H1 (cell line): ENCODE measurements around the gene CALML5. TPM values are rescaled to one million over a fixed set of nuclear protein-coding genes. Genes with fewer than 3 reads are reported as not detected.

Experiments used
- CTCF ChIA-PET: fragments of 300-600 bp; sonication (Branson Sonifier 250); formaldehyde crosslinking; loops from one replicate; lab custom pipeline; 2021; ENCODE audit not compliant: partially characterized antibody; lab: Charles Lee
- POLR2A ChIA-PET: fragments of 300-600 bp; sonication (Branson Sonifier 250); formaldehyde crosslinking; loops from one replicate; lab custom pipeline; 2021; ENCODE audit warnings: inconsistent platforms; ENCODE audit not compliant: partially characterized antibody; lab: Charles Lee
- DNase-seq, 2 experiments: peaks; one replicate each; pipeline versions ENCODE4 v3.0.0 to v3.0.0-alpha.2; 2010 to 2022; ENCODE audit warnings: low spot score in 2 of 2, low read depth in 1 of 2, mixed read lengths in 1 of 2
- FAIRE-seq: peaks from 2 replicates; lab custom pipeline; 2011; peaks lifted over from hg19 to GRCh38; lab: Jason Lieb, UNC
- H2AFZ ChIP-seq: 2 replicates; pipeline ENCODE4 v1.8.1; 2012; ENCODE audit warnings: low read length, inconsistent platforms
- H2AK5ac ChIP-seq: 2 replicates; pipeline ENCODE4 v1.6.1; 2013; ENCODE audit warnings: low read depth, low read length
- H2BK120ac ChIP-seq: replicated peaks from 2 replicates; pipeline ENCODE3; 2013; ENCODE audit warnings: low read depth, low read length, inconsistent platforms
- H2BK12ac ChIP-seq: 2 replicates; pipeline ENCODE4 v1.6.1; 2013; ENCODE audit warnings: low read depth, low read length
- H2BK15ac ChIP-seq: 2 replicates; pipeline ENCODE4 v1.6.1; 2013; ENCODE audit warnings: low read length
- H2BK20ac ChIP-seq: 2 replicates; pipeline ENCODE4 v1.6.1; 2013; ENCODE audit warnings: low read length
- H2BK5ac ChIP-seq: 2 replicates; pipeline ENCODE4 v1.6.1; 2013; ENCODE audit warnings: low read depth, low read length
- H3K14ac ChIP-seq: 2 replicates; pipeline ENCODE4 v1.6.1; 2013; ENCODE audit warnings: inconsistent platforms; ENCODE audit not compliant: insufficient read length
- H3K18ac ChIP-seq: 2 replicates; pipeline ENCODE4 v1.6.1; 2013; ENCODE audit warnings: low read length; ENCODE audit errors: extremely low read depth
- H3K23ac ChIP-seq: 2 replicates; pipeline ENCODE4 v1.6.1; 2013; ENCODE audit warnings: inconsistent platforms; ENCODE audit not compliant: insufficient read length
- H3K23me2 ChIP-seq: 2 replicates; pipeline ENCODE4 v1.6.1; 2013; ENCODE audit warnings: low read depth, low read length
- H3K27ac ChIP-seq: 2 replicates; pipeline ENCODE4 v1.6.1; 2011; ENCODE audit warnings: low read depth, low read length, inconsistent platforms
- H3K27me3 ChIP-seq, 4 experiments: replicated peaks in 1 of 4; 1 replicate in 1 of 4; 2 replicates in 3 of 4; pipeline versions ENCODE4 v1.6.1 to v1.8.1; 2011 to 2013; ENCODE audit warnings: low read length in 3 of 4, mild to moderate bottlenecking in 3 of 4, inconsistent platforms in 2 of 4, mixed read lengths in 2 of 4, moderate library complexity in 1 of 4; ENCODE audit not compliant: control insufficient read depth in 3 of 4, insufficient read depth in 3 of 4; ENCODE audit errors: extremely low read depth in 1 of 4
- H3K36me3 ChIP-seq, 4 experiments: 2 replicates each; pipeline versions ENCODE4 v1.6.1 to v1.8.1; 2011 to 2013; ENCODE audit warnings: mild to moderate bottlenecking in 4 of 4, low read length in 3 of 4, moderate library complexity in 2 of 4, control low read depth in 1 of 4, inconsistent platforms in 1 of 4; ENCODE audit not compliant: insufficient read depth in 4 of 4, control insufficient read depth in 2 of 4
- H3K4ac ChIP-seq: replicated peaks from 2 replicates; pipeline ENCODE3; 2013; ENCODE audit warnings: low read length, low read depth, mixed read lengths, inconsistent platforms; ENCODE audit not compliant: insufficient read length
- H3K4me1 ChIP-seq, 4 experiments: replicated peaks in 1 of 4; 1 replicate in 1 of 4; 2 replicates in 3 of 4; pipeline versions ENCODE4 v1.6.1 to v1.8.1; 2011 to 2013; ENCODE audit warnings: low read length in 3 of 4, inconsistent platforms in 2 of 4, mixed read lengths in 1 of 4; ENCODE audit not compliant: insufficient read depth in 4 of 4, control insufficient read depth in 3 of 4
- H3K4me2 ChIP-seq, 2 experiments: 2 replicates each; pipeline versions ENCODE4 v1.6.1 to v1.8.1; 2011 to 2013; ENCODE audit warnings: low read depth in 2 of 2, low read length in 2 of 2, control low read depth in 1 of 2, inconsistent platforms in 1 of 2, mild to moderate bottlenecking in 1 of 2; ENCODE audit not compliant: insufficient read depth in 1 of 2
- H3K4me3 ChIP-seq, 4 experiments: fragments of 200-600, 300-600 bp in 1 of 4; sonication (generic), shearing (Covaris generic), sonication (Bioruptor Twin) in 1 of 4; 2 replicates each; pipeline versions ENCODE4 v1.5.1 to v1.8.1; 2011 to 2016; ENCODE audit warnings: low read length in 4 of 4, low read depth in 3 of 4, control low read depth in 2 of 4, inconsistent platforms in 2 of 4, mild to moderate bottlenecking in 2 of 4, mixed read lengths in 1 of 4, moderate library complexity in 1 of 4; ENCODE audit not compliant: insufficient read depth in 2 of 4; ENCODE audit errors: extremely low read depth in 1 of 4
- H3K56ac ChIP-seq: replicated peaks from 2 replicates; pipeline ENCODE3; 2013; ENCODE audit warnings: low read depth, mild to moderate bottlenecking, mixed read lengths, low read length, inconsistent platforms; ENCODE audit not compliant: insufficient read length
- H3K79me1 ChIP-seq: 2 replicates; pipeline ENCODE4 v1.6.1; 2013; ENCODE audit warnings: low read depth, low read length, control low read depth
- H3K79me2 ChIP-seq, 2 experiments: 2 replicates each; pipeline versions ENCODE4 v1.6.1 to v1.8.1; 2012 to 2013; ENCODE audit warnings: low read length in 2 of 2, mild to moderate bottlenecking in 2 of 2, inconsistent platforms in 1 of 2; ENCODE audit not compliant: insufficient read depth in 2 of 2, control insufficient read depth in 1 of 2
- H3K9ac ChIP-seq, 4 experiments: replicated peaks in 1 of 4; 1 replicate in 1 of 4; 2 replicates in 3 of 4; pipeline versions ENCODE4 v1.6.1 to v1.8.1; 2011 to 2013; ENCODE audit warnings: low read depth in 3 of 4, low read length in 3 of 4, control low read depth in 2 of 4, mild to moderate bottlenecking in 2 of 4, moderate library complexity in 2 of 4, inconsistent platforms in 1 of 4; ENCODE audit errors: extremely low read depth in 1 of 4
- H3K9me3 ChIP-seq, 2 experiments: 2 replicates each; pipeline versions ENCODE4 v1.6.1 to v1.8.1; 2012 to 2013; ENCODE audit warnings: mild to moderate bottlenecking in 2 of 2, moderate library complexity in 2 of 2, control low read depth in 1 of 2, inconsistent platforms in 1 of 2, low read depth in 1 of 2, low read length in 1 of 2, mixed read lengths in 1 of 2; ENCODE audit not compliant: insufficient read depth in 2 of 2
- H4K20me1 ChIP-seq, 2 experiments: replicated peaks in 1 of 2; 2 replicates each; pipeline versions ENCODE3 to v1.8.1; 2011 to 2013; ENCODE audit warnings: inconsistent platforms in 2 of 2, low read length in 2 of 2, mild to moderate bottlenecking in 1 of 2; ENCODE audit not compliant: insufficient read depth in 2 of 2, control insufficient read depth in 1 of 2
- H4K5ac ChIP-seq: 2 replicates; pipeline ENCODE4 v1.6.1; 2013; ENCODE audit warnings: low read length, low read depth, mixed read lengths, inconsistent platforms; ENCODE audit not compliant: insufficient read length
- H4K8ac ChIP-seq: 2 replicates; pipeline ENCODE4 v1.8.0; 2013; ENCODE audit warnings: mild to moderate bottlenecking, moderate library complexity, low read length, inconsistent platforms; ENCODE audit not compliant: insufficient read depth; ENCODE audit errors: extremely low read depth
- H4K91ac ChIP-seq: replicated peaks from 2 replicates; pipeline ENCODE3; 2013; ENCODE audit warnings: low read length, mixed read lengths, inconsistent platforms; ENCODE audit not compliant: insufficient read length
- ASH2L ChIP-seq: fragments of 200-600, 300-600 bp; sonication (generic); IDR thresholded peaks from one replicate; pipeline ENCODE4 v1.7.1; 2017; ENCODE audit warnings: low read length
- ATF3 ChIP-seq: IDR thresholded peaks from 2 replicates; pipeline ENCODE4 v1.6.1; 2011; ENCODE audit warnings: low read depth, mild to moderate bottlenecking, low read length; ENCODE audit not compliant: insufficient read depth
- GTF2F1 ChIP-seq: IDR thresholded peaks from 2 replicates; pipeline ENCODE4 v1.6.1; 2012; ENCODE audit warnings: low read depth, low read length, improper control_type of control experiment, borderline replicate concordance
- JUND ChIP-seq: IDR thresholded peaks from 2 replicates; pipeline ENCODE4 v1.6.1; 2011; ENCODE audit warnings: mild to moderate bottlenecking, improper control_type of control experiment, low read length
- KDM4A ChIP-seq: IDR thresholded peaks from one replicate; pipeline ENCODE4 v1.7.1; 2012; ENCODE audit warnings: low read depth, mild to moderate bottlenecking, moderate library complexity, low read length, inconsistent platforms; ENCODE audit not compliant: severe bottlenecking
- PHF8 ChIP-seq: fragments of 200-600 bp; sonication (generic); conservative IDR thresholded peaks from 2 replicates; pipeline ENCODE4 v1.7.1; 2012; ENCODE audit warnings: low read depth, mild to moderate bottlenecking, inconsistent platforms, low read length, moderate library complexity
- POLR2A ChIP-seq, 2 experiments: IDR thresholded peaks; 1 replicate in 1 of 2; 2 replicates in 1 of 2; pipeline ENCODE4 v1.6.1; 2011; ENCODE audit warnings: low read depth in 2 of 2, low read length in 2 of 2, mild to moderate bottlenecking in 2 of 2; ENCODE audit errors: control extremely low read depth in 1 of 2
- SAP30 ChIP-seq: fragments of 300-600 bp; sonication (generic); IDR thresholded peaks from 2 replicates; pipeline ENCODE4 v1.7.1; 2012; ENCODE audit warnings: low read length, moderate library complexity, mild to moderate bottlenecking, inconsistent platforms; ENCODE audit not compliant: insufficient read depth, insufficient replicate concordance
- SP4 ChIP-seq: IDR thresholded peaks from 2 replicates; pipeline ENCODE4 v1.6.1; 2012; ENCODE audit warnings: low read length, inconsistent platforms
- TCF12 ChIP-seq: IDR thresholded peaks from 2 replicates; pipeline ENCODE4 v1.6.1; 2011; ENCODE audit warnings: low read depth, mild to moderate bottlenecking, low read length
- TEAD4 ChIP-seq: IDR thresholded peaks from 2 replicates; pipeline ENCODE4 v1.6.1; 2012; ENCODE audit warnings: low read depth, low read length, inconsistent platforms, mixed read lengths
- ZNF274 ChIP-seq: IDR thresholded peaks from 2 replicates; pipeline ENCODE4 v1.7.0; 2012; ENCODE audit warnings: low read length, borderline replicate concordance; ENCODE audit errors: extremely low read depth
- WGBS, 2 experiments: shearing (Covaris generic) in 1 of 2; methylation state at CpG; one replicate each; pipeline versions ENCODE4 v1.1.6 to v1.1.7; 2013 to 2015; ENCODE audit warnings: low lambda C conversion rate in 2 of 2, mixed read lengths in 2 of 2, inconsistent platforms in 1 of 2, low coverage in 1 of 2, missing lambda C conversion rate in 1 of 2; ENCODE audit not compliant: insufficient replicate concordance in 2 of 2, insufficient coverage in 1 of 2, insufficient read length in 1 of 2; ENCODE audit errors: extremely low coverage in 1 of 2, missing lambda C conversion rate in 1 of 2; 5-methylcytosine and 5-hydroxymethylcytosine counted together
- polyA plus RNA-seq, 7 experiments: library from polyadenylated mRNA; depleted of rRNA in 3 of 7; stranded (reverse) in 5 of 7; unstranded in 2 of 7; fragments of >200 nt in 5 of 7; fragments of 200-250 nt in 2 of 7; gene quantifications; 1 replicate in 5 of 7; 2 replicates in 1 of 7; 4 replicates in 1 of 7; pipeline versions ENCODE4 v1.2.1 to v1.2.3, GENCODE V29; 2011 to 2013; ENCODE audit warnings: missing spikeins in 2 of 7, mixed read lengths in 2 of 7
- total RNA-seq: library from RNA; stranded (reverse); fragmentation: NEBNext Ultra II Directional; extraction: Animal tissue kit (Norgen Biotek cat#: 25700); gene quantifications from 2 replicates; pipeline ENCODE4 v1.2.1, GENCODE V29; 2021

Gene CALML5
- total and polyA plus RNA-seq, 2 of the 8 experiments (the other 6 are each of a cell fraction or from before 2014, with no cell fraction given), result not detected

GRCh38 chr10:5502061-5502521 is 2.7 kb upstream of the CALML5 start:
- H3K4me2 ChIP-seq, result no peak overlapping the region
- H3K79me2 ChIP-seq, result no peaks in the 10 kb centered on the region
- DNase-seq, result no peak
- H2BK120ac ChIP-seq, result no peak overlapping the region
- peaks cover 0 to 3% of the 10 kb centered on the region in 2 experiments for H4K20me1 ChIP-seq
- ChIA-PET POLR2A (interaction anchor here (0.8 to 1.8 kb wide), 2 partner anchors 13 to 26 kb away, joined by 4 read pairs; no protein-coding TSS in a partner anchor), CTCF (interaction anchor here (1.3 to 4.7 kb wide), 5 partner anchors 8 to 687 kb away, joined by 3 to 28 read pairs (median 6); no protein-coding TSS in a partner anchor)
- no peak overlapping the region for H2AK5ac ChIP-seq
- no peak overlapping the region for H2BK20ac ChIP-seq
- no peak overlapping the region for H2BK15ac ChIP-seq
- H4K8ac ChIP-seq, result no peak overlapping the region
- no peaks in the 10 kb centered on the region for H3K4me1 ChIP-seq
- H4K5ac ChIP-seq, result no peak overlapping the region
- no peak overlapping the region for H2AFZ ChIP-seq
- no peak for FAIRE-seq
- no peak overlapping the region for H3K4me3 ChIP-seq
- no peak overlapping the region for H3K23ac ChIP-seq
- H3K27me3 ChIP-seq, result no peaks in the 10 kb centered on the region
- no peak overlapping the region for H3K14ac ChIP-seq
- no peaks in the 10 kb centered on the region for H3K9me3 ChIP-seq
- no peaks in the 10 kb centered on the region for H3K79me1 ChIP-seq
- H2BK5ac ChIP-seq, result no peak overlapping the region
- H3K56ac ChIP-seq, result no peak overlapping the region
- peaks cover 11% of the 10 kb centered on the region; the same call in 1 of the 2 replicates for H3K23me2 ChIP-seq
- H2BK12ac ChIP-seq, result no peak overlapping the region; the same call in 1 of the 2 replicates
- H3K9ac ChIP-seq, result no peak overlapping the region
- no peak overlapping the region for H3K27ac ChIP-seq
- no peak overlapping the region for H4K91ac ChIP-seq
- no peaks in the 10 kb centered on the region for H3K36me3 ChIP-seq
- H3K18ac ChIP-seq, result no peak overlapping the region
- no peak for TF ChIP-seq ATF3
- no peak for TF ChIP-seq JUND
- TF ChIP-seq SAP30, result no peak
- TF ChIP-seq PHF8, result no peak
- no peak for TF ChIP-seq ZNF274
- no peak for TF ChIP-seq TCF12
- no peak for TF ChIP-seq GTF2F1
- no peak for TF ChIP-seq SP4
- TF ChIP-seq ASH2L, result no peak
- no peak for TF ChIP-seq KDM4A
- no peak for TF ChIP-seq POLR2A (IDR thresholded peaks at IDR 0.05; ENCODE audit: control extremely low read depth in 1 of 2, low read depth in 2 of 2, low read length in 2 of 2)
- no peak for TF ChIP-seq TEAD4
- 93% methylated on average over 12 of the region's 12 CpGs; no CpG with 5 or more reads in 1 of the 2 experiments for WGBS, 2 experiments
- no peak overlapping the region for H3K4ac ChIP-seq
